NT2/D1 (cell line): ENCODE measurements around the gene PHF10.

ENCODE experiments used
- SUZ12 ChIP-seq: IDR thresholded peaks from 2 replicates; pipeline ENCODE4 v1.6.1; 2011; ENCODE audit not compliant: insufficient read length, insufficient read depth; ENCODE audit errors: extremely low read depth
- YY1 ChIP-seq: IDR thresholded peaks from 2 replicates; pipeline ENCODE4 v1.6.1; 2011; ENCODE audit not compliant: insufficient read length, insufficient read depth
- ZNF274 ChIP-seq: IDR thresholded peaks from 2 replicates; pipeline ENCODE4 v1.6.1; 2011; ENCODE audit warnings: mild to moderate bottlenecking, low read depth, low read length

GRCh38 chr6:169707772-169708171 is 16.5 kb downstream of the PHF10 start:
- TF ChIP-seq ZNF274 (no peak), YY1 (no peak), SUZ12 (no peak)
